ENCODE data around the gene ZNF423.

Gene ZNF423

DNA sequence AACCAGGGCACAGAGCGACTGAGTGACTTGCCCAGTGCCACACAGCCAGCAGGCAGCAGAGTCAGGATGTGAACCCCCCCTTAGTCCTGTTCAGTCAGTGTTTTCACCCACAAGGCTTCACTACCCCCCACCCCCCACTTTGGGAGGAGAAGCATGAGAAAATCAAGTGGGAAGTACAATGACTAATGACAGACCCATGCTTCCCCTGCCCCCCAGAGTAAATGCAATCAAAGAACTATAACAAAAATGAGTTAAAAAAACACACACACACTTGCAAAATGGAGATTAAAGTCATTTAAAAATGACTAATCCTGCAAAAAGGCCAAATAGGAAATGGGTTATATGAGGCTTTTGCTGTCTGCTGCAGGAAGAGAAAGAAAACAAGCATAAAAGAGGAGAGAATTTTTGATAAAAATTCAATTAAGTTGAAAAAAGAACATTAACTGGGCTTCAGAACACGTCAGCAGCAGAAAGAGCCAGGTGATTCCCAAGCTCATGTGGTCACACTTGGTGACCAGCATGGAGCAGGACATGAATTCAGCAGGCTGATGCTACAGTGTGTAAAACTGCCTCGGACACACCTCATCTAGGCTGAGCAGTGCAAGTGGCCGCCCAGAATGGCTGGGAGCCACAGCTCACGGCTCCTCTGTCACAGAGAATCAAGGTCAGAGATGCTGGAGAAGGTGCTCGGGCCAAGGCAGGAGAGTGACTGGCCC lies 212.3 kb downstream of the ZNF423 start:
- TF ChIP-seq SIN3A (IDR thresholded peaks at IDR 0.05; ENCODE audit: borderline replicate concordance, insufficient read depth, low read length) (no peak), POLR2AphosphoS5 (IDR thresholded peaks at IDR 0.05; ENCODE audit: low read depth, low read length) (no peak), FOXP2 (optimal IDR thresholded peaks at IDR 0.05; ENCODE audit: borderline replicate concordance, extremely low read depth, extremely low read length, insufficient read depth) (no peak), TAF1 (IDR thresholded peaks at IDR 0.05; ENCODE audit: borderline replicate concordance, insufficient read depth, low read length) (no peak)
- TF ChIP-seq, protein P1, sequence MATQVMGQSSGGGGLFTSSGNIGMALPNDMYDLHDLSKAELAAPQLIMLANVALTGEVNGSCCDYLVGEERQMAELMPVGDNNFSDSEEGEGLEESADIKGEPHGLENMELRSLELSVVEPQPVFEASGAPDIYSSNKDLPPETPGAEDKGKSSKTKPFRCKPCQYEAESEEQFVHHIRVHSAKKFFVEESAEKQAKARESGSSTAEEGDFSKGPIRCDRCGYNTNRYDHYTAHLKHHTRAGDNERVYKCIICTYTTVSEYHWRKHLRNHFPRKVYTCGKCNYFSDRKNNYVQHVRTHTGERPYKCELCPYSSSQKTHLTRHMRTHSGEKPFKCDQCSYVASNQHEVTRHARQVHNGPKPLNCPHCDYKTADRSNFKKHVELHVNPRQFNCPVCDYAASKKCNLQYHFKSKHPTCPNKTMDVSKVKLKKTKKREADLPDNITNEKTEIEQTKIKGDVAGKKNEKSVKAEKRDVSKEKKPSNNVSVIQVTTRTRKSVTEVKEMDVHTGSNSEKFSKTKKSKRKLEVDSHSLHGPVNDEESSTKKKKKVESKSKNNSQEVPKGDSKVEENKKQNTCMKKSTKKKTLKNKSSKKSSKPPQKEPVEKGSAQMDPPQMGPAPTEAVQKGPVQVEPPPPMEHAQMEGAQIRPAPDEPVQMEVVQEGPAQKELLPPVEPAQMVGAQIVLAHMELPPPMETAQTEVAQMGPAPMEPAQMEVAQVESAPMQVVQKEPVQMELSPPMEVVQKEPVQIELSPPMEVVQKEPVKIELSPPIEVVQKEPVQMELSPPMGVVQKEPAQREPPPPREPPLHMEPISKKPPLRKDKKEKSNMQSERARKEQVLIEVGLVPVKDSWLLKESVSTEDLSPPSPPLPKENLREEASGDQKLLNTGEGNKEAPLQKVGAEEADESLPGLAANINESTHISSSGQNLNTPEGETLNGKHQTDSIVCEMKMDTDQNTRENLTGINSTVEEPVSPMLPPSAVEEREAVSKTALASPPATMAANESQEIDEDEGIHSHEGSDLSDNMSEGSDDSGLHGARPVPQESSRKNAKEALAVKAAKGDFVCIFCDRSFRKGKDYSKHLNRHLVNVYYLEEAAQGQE (IDR thresholded peaks at IDR 0.05; ENCODE audit: insufficient read depth in 1 of 2, low read depth in 2 of 2, low read length in 2 of 2) = no peak

DNA sequence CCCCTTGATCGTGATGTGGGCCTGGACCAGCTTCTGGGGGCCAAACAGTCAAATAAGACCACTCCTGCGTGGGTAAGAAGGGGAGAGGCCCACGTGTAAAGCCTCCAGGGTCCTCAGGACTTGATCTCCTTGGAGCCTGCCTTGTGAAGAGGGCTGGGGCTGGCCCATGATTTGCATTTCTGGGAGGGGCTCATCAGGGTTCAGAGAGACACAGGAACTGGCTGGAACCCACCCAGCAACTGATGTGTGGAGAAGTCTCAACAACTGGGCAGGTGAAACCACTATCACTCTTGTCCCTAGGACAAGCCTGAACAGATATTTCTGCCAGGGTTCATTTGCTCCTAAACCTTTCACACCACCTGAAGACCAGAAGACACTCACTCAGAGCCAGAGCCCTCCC lies 214.7 kb downstream of the ZNF423 start:
- TF ChIP-seq SIN3A (IDR thresholded peaks at IDR 0.05; ENCODE audit: borderline replicate concordance, insufficient read depth, low read length) = no peak
- TF ChIP-seq FOXP2 (optimal IDR thresholded peaks at IDR 0.05; ENCODE audit: borderline replicate concordance, extremely low read depth, extremely low read length, insufficient read depth) = no peak
- no peak for TF ChIP-seq POLR2AphosphoS5 (IDR thresholded peaks at IDR 0.05; ENCODE audit: low read depth, low read length)
- TF ChIP-seq TAF1 (IDR thresholded peaks at IDR 0.05; ENCODE audit: borderline replicate concordance, insufficient read depth, low read length) = no peak
- TF ChIP-seq, protein P1 (IDR thresholded peaks at IDR 0.05; ENCODE audit: insufficient read depth in 1 of 2, low read depth in 2 of 2, low read length in 2 of 2) = no peak

DNA sequence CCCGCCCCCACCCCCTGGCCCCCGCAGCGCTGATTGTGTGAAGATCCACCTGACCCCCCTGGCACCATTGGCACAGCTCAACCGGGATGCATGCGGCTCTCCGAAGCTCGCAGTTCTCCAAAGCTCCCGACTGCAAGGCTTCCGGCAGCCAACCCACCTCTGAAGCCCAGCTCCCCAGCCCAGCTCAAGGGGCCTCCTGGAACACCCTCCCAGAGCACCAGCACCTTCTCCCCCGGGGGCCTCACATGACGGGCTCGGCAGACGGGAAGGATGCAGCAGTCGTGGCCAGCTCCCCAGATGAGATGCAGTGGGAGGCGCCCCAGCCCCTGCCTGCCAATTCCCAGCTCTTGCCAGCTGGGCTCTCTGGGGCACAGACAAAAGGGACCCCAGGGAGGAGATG lies 215.3 kb downstream of the ZNF423 start:
- TF ChIP-seq TAF1 (IDR thresholded peaks at IDR 0.05; ENCODE audit: borderline replicate concordance, insufficient read depth, low read length) (no peak), POLR2AphosphoS5 (IDR thresholded peaks at IDR 0.05; ENCODE audit: low read depth, low read length) (no peak), SIN3A (IDR thresholded peaks at IDR 0.05; ENCODE audit: borderline replicate concordance, insufficient read depth, low read length) (no peak), FOXP2 (optimal IDR thresholded peaks at IDR 0.05; ENCODE audit: borderline replicate concordance, extremely low read depth, extremely low read length, insufficient read depth) (no peak)
- TF ChIP-seq, protein P1 (IDR thresholded peaks at IDR 0.05; ENCODE audit: insufficient read depth in 1 of 2, low read depth in 2 of 2, low read length in 2 of 2) = no peak

DNA sequence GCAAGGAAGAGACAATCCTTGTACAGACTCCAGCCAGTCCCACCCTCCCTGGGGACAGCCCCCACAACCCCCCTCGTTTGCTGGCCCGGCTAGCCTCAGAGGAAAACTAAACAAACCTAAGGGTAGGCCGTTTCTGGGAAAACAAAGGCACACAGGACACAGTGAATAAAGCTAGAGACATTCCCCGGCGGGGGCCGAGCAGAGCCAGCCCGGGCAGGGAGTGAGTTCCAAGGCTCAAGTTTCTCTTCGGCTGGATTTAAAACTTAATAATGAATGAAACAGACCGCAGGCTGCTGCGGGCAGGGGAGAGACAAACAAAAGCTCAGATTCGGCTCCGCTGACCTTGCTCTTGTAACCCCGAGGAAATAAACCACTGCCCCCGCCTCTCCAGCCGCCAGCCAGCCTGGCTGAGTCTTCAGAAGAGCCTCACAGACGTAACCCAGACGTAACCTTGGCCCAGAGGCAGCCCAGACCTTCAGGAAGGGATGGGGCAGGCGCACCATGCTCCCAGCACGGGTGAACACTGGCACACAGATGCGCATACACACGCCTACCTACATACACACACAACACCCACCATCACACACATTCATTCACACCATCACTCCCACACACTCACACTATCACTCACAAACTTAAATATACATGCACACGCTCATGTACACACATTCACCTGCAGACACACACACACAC lies 216.0 kb downstream of the ZNF423 start:
- TF ChIP-seq POLR2AphosphoS5 (IDR thresholded peaks at IDR 0.05; ENCODE audit: low read depth, low read length) (no peak; the same call in 1 of the 2 replicates), FOXP2 (optimal IDR thresholded peaks at IDR 0.05; ENCODE audit: borderline replicate concordance, extremely low read depth, extremely low read length, insufficient read depth) (no peak), TAF1 (IDR thresholded peaks at IDR 0.05; ENCODE audit: borderline replicate concordance, insufficient read depth, low read length) (no peak), SIN3A (IDR thresholded peaks at IDR 0.05; ENCODE audit: borderline replicate concordance, insufficient read depth, low read length) (no peak)
- TF ChIP-seq, protein P1 (IDR thresholded peaks at IDR 0.05; ENCODE audit: insufficient read depth in 1 of 2, low read depth in 2 of 2, low read length in 2 of 2) = no peak

Measured in PFSK-1 (cell line).